Activated B cell treated with CpG ODN at 0.5 μM for 24 hours (primary cell): ENCODE data around the gene PACRG. TPM values are rescaled to one million over a fixed set of nuclear protein-coding genes. Genes with fewer than 3 reads are reported as not detected.

Experiments
- ATAC-seq: fragments of 200-7000 bp; cut with Tn5 transposase; one replicate; pipeline ENCODE4 v1.10.0; 2021; ENCODE audit warnings: low read depth, mild to moderate bottlenecking, moderate library complexity
- CTCF ChIA-PET: fragments of 350-600 bp; sonication (Branson Sonifier 250); formaldehyde crosslinking; loops from one replicate; lab custom pipeline; 2021; ENCODE audit warnings: antibody characterized with exemption; lab: Charles Lee
- POLR2A ChIA-PET: fragments of 350-600 bp; sonication (Branson Sonifier 250); formaldehyde crosslinking; loops from one replicate; lab custom pipeline; 2021; ENCODE audit warnings: antibody characterized with exemption; lab: Charles Lee
- DNase-seq: peaks from one replicate; pipeline ENCODE4 v3.0.0; 2022
- H3K27ac Mint-ChIP-seq: one replicate; pipeline ENCODE4 v1.8.0; 2020; ENCODE audit warnings: mixed read lengths
- H3K27me3 Mint-ChIP-seq: one replicate; pipeline ENCODE4 v1.8.0; 2021; ENCODE audit warnings: mixed read lengths
- H3K36me3 Mint-ChIP-seq: one replicate; pipeline ENCODE4 v1.8.0; 2021; ENCODE audit warnings: low read depth, mixed read lengths
- H3K4me1 Mint-ChIP-seq: one replicate; pipeline ENCODE4 v1.8.0; 2021; ENCODE audit warnings: mixed read lengths
- H3K4me3 Mint-ChIP-seq: one replicate; pipeline ENCODE4 v1.8.0; 2020; ENCODE audit warnings: mild to moderate bottlenecking, mixed read lengths
- H3K9me3 Mint-ChIP-seq: one replicate; pipeline ENCODE4 v1.8.0; 2020; ENCODE audit warnings: mixed read lengths
- intact Hi-C: fragments of 100-400 bp; cut with micrococcal nuclease; formaldehyde crosslinking; loops from one replicate; pipeline ENCODE4 v1.15.1; 2024
- total RNA-seq: library from RNA; stranded (reverse); gene quantifications from 2 replicates; pipeline ENCODE4 v1.2.3, GENCODE V29; 2022
- TF ChIP-seq, protein P1 (sequence below): fragments of 200-600 bp; IDR thresholded peaks from one replicate; pipeline ENCODE4 v1.8.0; 2022; ENCODE audit warnings: antibody characterized with exemption, mild to moderate bottlenecking

The PACRG gene
- total RNA-seq, 1 donor from 2014 or later: not detected

GRCh38 chr6:162688751-162689345 lies 38.9 kb upstream of the PACRG start:
- intact Hi-C loops: no loop called here
- ChIA-PET CTCF (no interaction called here), POLR2A (no interaction called here)
- Mint-ChIP-seq H3K36me3 (no peaks in the 10 kb centered on the region), H3K27ac (no peak overlapping the region), H3K4me1 (no peaks in the 10 kb centered on the region), H3K4me3 (no peak overlapping the region), H3K9me3 (no peaks in the 10 kb centered on the region), H3K27me3 (no peaks in the 10 kb centered on the region)
- DNase-seq (no peak), ATAC-seq (no peak)
- TF ChIP-seq, protein P1, sequence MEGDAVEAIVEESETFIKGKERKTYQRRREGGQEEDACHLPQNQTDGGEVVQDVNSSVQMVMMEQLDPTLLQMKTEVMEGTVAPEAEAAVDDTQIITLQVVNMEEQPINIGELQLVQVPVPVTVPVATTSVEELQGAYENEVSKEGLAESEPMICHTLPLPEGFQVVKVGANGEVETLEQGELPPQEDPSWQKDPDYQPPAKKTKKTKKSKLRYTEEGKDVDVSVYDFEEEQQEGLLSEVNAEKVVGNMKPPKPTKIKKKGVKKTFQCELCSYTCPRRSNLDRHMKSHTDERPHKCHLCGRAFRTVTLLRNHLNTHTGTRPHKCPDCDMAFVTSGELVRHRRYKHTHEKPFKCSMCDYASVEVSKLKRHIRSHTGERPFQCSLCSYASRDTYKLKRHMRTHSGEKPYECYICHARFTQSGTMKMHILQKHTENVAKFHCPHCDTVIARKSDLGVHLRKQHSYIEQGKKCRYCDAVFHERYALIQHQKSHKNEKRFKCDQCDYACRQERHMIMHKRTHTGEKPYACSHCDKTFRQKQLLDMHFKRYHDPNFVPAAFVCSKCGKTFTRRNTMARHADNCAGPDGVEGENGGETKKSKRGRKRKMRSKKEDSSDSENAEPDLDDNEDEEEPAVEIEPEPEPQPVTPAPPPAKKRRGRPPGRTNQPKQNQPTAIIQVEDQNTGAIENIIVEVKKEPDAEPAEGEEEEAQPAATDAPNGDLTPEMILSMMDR: no peak

GRCh38 chr6:162690158-162690557 lies 37.6 kb upstream of the PACRG start:
- Mint-ChIP-seq H3K9me3 (no peaks in the 10 kb centered on the region), H3K4me1 (no peaks in the 10 kb centered on the region), H3K27ac (no peak overlapping the region), H3K27me3 (no peaks in the 10 kb centered on the region), H3K4me3 (no peak overlapping the region), H3K36me3 (no peaks in the 10 kb centered on the region)
- no peak for ATAC-seq
- POLR2A ChIA-PET: no interaction called here
- DNase-seq: no peak
- TF ChIP-seq, protein P1: no peak
- intact Hi-C loops: no loop called here
- CTCF ChIA-PET: no interaction called here

GRCh38 chr6:162697872-162698403 lies 29.8 kb upstream of the PACRG start:
- ChIA-PET POLR2A (no interaction called here), CTCF (no interaction called here)
- H3K4me3 Mint-ChIP-seq: no peak overlapping the region
- intact Hi-C loops: no loop called here
- TF ChIP-seq, protein P1: no peak
- no peak overlapping the region for H3K27ac Mint-ChIP-seq
- ATAC-seq: no peak
- DNase-seq: no peak
- H3K4me1 Mint-ChIP-seq: no peaks in the 10 kb centered on the region
- no peaks in the 10 kb centered on the region for H3K27me3 Mint-ChIP-seq
- H3K9me3 Mint-ChIP-seq: no peaks in the 10 kb centered on the region
- no peaks in the 10 kb centered on the region for H3K36me3 Mint-ChIP-seq

DNA sequence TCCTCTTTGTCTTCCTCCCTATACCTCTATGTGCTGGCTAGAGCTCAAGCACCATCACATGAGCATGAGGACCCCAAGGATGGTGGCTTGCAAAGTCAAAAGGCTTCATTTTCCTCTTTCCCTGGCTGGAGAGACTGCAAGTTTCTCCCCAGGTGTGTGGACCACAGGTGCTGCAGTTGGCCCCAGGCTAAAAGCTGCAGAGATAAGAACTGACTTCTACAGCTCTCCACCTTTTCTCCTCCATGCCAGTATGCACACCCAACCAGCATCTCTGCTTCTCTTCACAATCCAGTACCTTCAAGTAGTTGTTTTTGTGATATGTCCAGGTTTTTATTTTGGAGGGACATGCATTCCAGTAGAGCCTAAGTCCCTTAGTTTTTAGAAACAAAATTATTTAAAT lies 29.3 kb upstream of the PACRG start:
- Mint-ChIP-seq H3K9me3 (no peaks in the 10 kb centered on the region), H3K4me1 (no peaks in the 10 kb centered on the region), H3K4me3 (no peak overlapping the region), H3K27me3 (no peaks in the 10 kb centered on the region), H3K36me3 (no peaks in the 10 kb centered on the region), H3K27ac (no peak overlapping the region)
- ChIA-PET POLR2A (no interaction called here), CTCF (no interaction called here)
- ATAC-seq (no peak), DNase-seq (no peak)
- TF ChIP-seq, protein P1: no peak
- intact Hi-C loops: no loop called here

GRCh38 chr6:162699961-162700360 lies 27.8 kb upstream of the PACRG start:
- TF ChIP-seq, protein P1: no peak
- intact Hi-C loops: no loop called here
- DNase-seq (no peak), ATAC-seq (no peak)
- Mint-ChIP-seq H3K9me3 (no peaks in the 10 kb centered on the region), H3K27ac (no peak overlapping the region), H3K36me3 (no peaks in the 10 kb centered on the region), H3K27me3 (no peaks in the 10 kb centered on the region), H3K4me1 (no peaks in the 10 kb centered on the region), H3K4me3 (no peak overlapping the region)
- POLR2A ChIA-PET: no interaction called here
- CTCF ChIA-PET: no interaction called here
